ENCODE results near the gene VAT1. TPM values are rescaled to one million over a fixed set of nuclear protein-coding genes. Genes with fewer than 3 reads are reported as not detected.

Gene VAT1
- total and polyA plus RNA-seq, 10 donors, result 20.3 to 144 (median 62.4) TPM

DNA sequence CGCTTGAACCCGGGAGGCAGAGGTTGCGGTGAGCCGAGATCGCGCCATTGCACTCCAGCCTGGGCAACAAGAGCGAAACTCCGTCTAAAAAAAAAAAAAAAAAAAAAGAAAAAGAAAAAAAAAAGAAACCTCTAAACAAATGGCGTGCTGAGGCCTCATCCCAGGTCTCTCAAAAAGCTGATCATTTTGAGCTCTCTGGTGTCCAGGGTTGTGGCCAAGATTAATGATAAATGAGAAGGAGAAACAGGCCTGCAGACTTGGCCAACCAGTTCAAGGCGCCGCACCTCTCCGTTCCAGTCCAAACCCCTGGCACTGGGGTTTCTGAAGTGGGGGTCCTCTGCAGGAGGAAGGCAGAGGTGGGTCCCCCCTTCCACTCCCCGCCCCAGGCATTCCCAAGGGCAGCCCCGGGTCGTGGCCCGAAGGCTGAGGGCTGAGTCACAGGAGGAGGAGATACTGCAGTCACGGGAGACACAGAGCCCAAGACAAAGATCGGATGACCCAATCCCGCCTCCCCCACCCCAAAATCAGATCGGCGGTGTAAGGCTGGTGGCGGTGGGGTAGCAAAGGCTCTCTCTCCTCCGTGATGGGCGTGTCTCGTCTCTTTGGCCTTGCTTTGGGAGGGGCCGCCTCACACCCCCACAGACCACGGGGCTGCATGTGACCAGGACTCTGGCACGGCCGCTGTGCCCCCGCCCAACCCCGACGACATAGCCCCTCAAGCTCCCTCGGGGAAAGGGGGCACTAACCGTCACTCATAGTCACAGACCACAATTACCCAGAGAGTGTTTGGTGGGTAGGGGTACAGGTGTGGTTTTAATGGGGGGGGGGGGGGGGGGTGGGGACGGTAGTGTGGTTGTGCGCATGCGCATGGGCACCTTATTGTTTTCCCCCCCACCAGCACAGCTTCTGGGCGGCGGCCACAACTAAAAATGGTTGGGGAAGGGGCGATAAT lies 1.1 kb downstream of the VAT1 start:
- no peak for TF ChIP-seq POLR2A (IDR thresholded peaks at IDR 0.05)
- TF ChIP-seq POLR2AphosphoS5 (IDR thresholded peaks at IDR 0.05), result peak; percentile 18 to 45 (median 22)
- H3K4me3 ChIP-seq, result peak overlapping the region; percentile 84 to 100 (median 98)
- no peaks in the 10 kb centered on the region for H3K27me3 ChIP-seq (replicated peaks in 1 of 7)
- peaks cover 0 to 23% (median 0%) of the 10 kb centered on the region in 6 donors for H3K36me3 ChIP-seq
- intact Hi-C loops (cut with DNase I; ENCODE audit: low total_unique reads), result no loop called here
- DNase-seq, result peak; percentile 88
- H3K4me1 ChIP-seq, result peaks cover 20 to 87% (median 63%) of the 10 kb centered on the region in 6 donors
- 17 to 36% (median 23%) methylated on average over 25 to 36 of the region's 40 CpGs for WGBS, 5 donors
- H3K27ac ChIP-seq, result peak overlapping the region; percentile 61 to 87 (median 83)
- H3K9me3 ChIP-seq, result no peaks in the 10 kb centered on the region

DNA sequence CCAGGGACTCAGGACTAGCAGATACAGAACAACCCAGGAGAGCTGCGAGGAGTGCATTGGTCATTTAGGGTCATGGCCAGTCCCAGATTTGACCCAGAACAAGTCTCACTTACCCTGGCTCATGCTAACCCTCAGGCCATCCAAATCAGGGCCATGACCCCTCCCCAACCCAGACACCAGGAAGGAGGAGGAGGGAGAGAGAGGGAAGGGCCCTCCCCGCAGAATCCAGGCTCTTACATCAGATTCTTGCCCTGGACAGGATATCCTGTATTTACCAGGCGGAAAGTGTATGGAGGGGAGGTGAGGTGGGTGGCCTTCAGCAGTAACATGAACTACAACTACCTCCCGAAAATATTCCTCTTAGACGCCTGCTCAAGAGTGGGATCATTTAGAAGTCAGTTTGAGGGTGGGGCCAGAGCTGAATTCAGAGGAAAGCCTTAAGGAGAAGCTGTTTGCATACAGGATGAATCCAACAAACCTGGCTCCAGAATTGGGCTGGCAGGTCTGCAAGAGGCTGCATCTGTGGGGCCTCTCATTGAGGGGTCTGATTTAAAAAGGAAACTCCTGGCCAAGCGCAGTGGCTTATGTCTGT lies 2.1 kb downstream of the VAT1 start:
- Histone ChIP-seq H3K4me3 (peak overlapping the region in 2 of 8 donors; percentile 96 to 99), H3K9me3 (no peaks in the 10 kb centered on the region), H3K27ac (peak overlapping the region; percentile 6 to 87 (median 82)), H3K4me1 (peaks cover 25 to 91% (median 69%) of the 10 kb centered on the region in 6 donors), H3K27me3 (replicated peaks in 1 of 7) (no peaks in the 10 kb centered on the region), H3K36me3 (peaks cover 0 to 32% (median 0%) of the 10 kb centered on the region in 6 donors)
- 26 to 66% (median 46%) methylated on average over 6 of the region's 6 CpGs for WGBS, 5 donors
- DNase-seq, result no peak
- intact Hi-C loops (cut with DNase I; ENCODE audit: low total_unique reads), result no loop called here
- TF ChIP-seq POLR2AphosphoS5 (IDR thresholded peaks at IDR 0.05), result peak in 2 of 3 donors; percentile 25 to 31
- TF ChIP-seq POLR2A (IDR thresholded peaks at IDR 0.05), result no peak
- TF ChIP-seq, protein P1, sequence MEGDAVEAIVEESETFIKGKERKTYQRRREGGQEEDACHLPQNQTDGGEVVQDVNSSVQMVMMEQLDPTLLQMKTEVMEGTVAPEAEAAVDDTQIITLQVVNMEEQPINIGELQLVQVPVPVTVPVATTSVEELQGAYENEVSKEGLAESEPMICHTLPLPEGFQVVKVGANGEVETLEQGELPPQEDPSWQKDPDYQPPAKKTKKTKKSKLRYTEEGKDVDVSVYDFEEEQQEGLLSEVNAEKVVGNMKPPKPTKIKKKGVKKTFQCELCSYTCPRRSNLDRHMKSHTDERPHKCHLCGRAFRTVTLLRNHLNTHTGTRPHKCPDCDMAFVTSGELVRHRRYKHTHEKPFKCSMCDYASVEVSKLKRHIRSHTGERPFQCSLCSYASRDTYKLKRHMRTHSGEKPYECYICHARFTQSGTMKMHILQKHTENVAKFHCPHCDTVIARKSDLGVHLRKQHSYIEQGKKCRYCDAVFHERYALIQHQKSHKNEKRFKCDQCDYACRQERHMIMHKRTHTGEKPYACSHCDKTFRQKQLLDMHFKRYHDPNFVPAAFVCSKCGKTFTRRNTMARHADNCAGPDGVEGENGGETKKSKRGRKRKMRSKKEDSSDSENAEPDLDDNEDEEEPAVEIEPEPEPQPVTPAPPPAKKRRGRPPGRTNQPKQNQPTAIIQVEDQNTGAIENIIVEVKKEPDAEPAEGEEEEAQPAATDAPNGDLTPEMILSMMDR (IDR thresholded peaks at IDR 0.05 in 8 of 11, conservative IDR thresholded peaks at IDR 0.05 in 3 of 11), result no peak

- no peaks in the 10 kb centered on the region for H3K27me3 ChIP-seq (replicated peaks in 1 of 7)
- DNase-seq, result no peak
- peak overlapping the region in 7 of 8 donors; percentile 21 to 87 (median 83) for H3K27ac ChIP-seq
- peaks cover 0 to 39% (median 4%) of the 10 kb centered on the region in 6 donors for H3K36me3 ChIP-seq
- H3K4me3 ChIP-seq, result peak overlapping the region in 1 of 8 donors; percentile 96
- peaks cover 32 to 92% (median 72%) of the 10 kb centered on the region in 6 donors for H3K4me1 ChIP-seq
- H3K9me3 ChIP-seq, result no peaks in the 10 kb centered on the region
- TF ChIP-seq, protein P1 (IDR thresholded peaks at IDR 0.05 in 8 of 11, conservative IDR thresholded peaks at IDR 0.05 in 3 of 11), result no peak
- TF ChIP-seq POLR2A (IDR thresholded peaks at IDR 0.05) (no peak), POLR2AphosphoS5 (IDR thresholded peaks at IDR 0.05) (no peak)
- intact Hi-C loops (cut with DNase I; ENCODE audit: low total_unique reads), result no loop called here
- 28 to 47% (median 43%) methylated on average over 7 of the region's 7 CpGs for WGBS, 5 donors
These were observed 2.8 kb downstream of the VAT1 start for GRCh38 chr17:43019418-43019817.

DNA sequence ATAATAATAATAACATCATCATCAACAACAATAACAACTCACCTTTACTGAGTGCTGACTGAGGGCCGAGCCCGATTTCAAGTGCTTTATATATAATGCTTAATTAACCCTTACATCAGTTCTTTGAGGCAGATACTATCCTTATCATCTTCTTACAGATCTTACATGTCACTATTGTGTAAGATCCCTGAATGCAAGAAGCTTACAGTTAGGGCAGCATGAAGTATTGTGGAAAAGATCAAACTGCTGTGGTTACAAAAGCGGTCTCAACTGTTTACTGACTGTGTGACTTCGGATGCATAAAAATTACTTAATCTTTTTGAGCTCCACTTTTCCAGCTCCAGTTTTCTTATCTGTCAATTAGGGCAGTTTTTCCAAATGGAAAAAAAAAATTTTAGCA lies 3.3 kb downstream of the VAT1 start:
- intact Hi-C loops (cut with DNase I; ENCODE audit: low total_unique reads), result no loop called here
- Histone ChIP-seq H3K36me3 (peaks cover 0 to 44% (median 7%) of the 10 kb centered on the region in 6 donors), H3K4me1 (peaks cover 33 to 92% (median 71%) of the 10 kb centered on the region in 6 donors), H3K4me3 (no peak overlapping the region), H3K27ac (peak overlapping the region in 5 of 8 donors; percentile 80 to 87 (median 83)), H3K9me3 (no peaks in the 10 kb centered on the region), H3K27me3 (replicated peaks in 1 of 7) (no peaks in the 10 kb centered on the region)
- no peak for TF ChIP-seq POLR2A (IDR thresholded peaks at IDR 0.05)
- TF ChIP-seq POLR2AphosphoS5 (IDR thresholded peaks at IDR 0.05), result no peak
- TF ChIP-seq, protein P1 (IDR thresholded peaks at IDR 0.05 in 8 of 11, conservative IDR thresholded peaks at IDR 0.05 in 3 of 11), result no peak
- 27 to 47% (median 38%) methylated on average over 4 of the region's 4 CpGs for WGBS, 5 donors
- DNase-seq, result no peak
